Measurements from ENCODE around the gene VILL. TPM values are rescaled to one million over a fixed set of nuclear protein-coding genes. Genes with fewer than 3 reads are reported as not detected.

Gene VILL
- total RNA-seq, 4 donors from 2014 or later = 3.4 to 9.0 (median 7.0) TPM

- no peak for TF ChIP-seq CTCF (IDR thresholded peaks at IDR 0.05; ENCODE audit: low read depth)
Measured at GRCh38 chr3:38030126-38031021, 39.8 kb downstream of the VILL start.

- TF ChIP-seq CTCF (IDR thresholded peaks at IDR 0.05; ENCODE audit: low read depth) = no peak
Measured at GRCh38 chr3:38031022-38031994, 40.7 kb downstream of the VILL start.

GRCh38 chr3:38032328-38032865, 41.8 kb downstream of the VILL start:
- TF ChIP-seq CTCF (IDR thresholded peaks at IDR 0.05; ENCODE audit: low read depth) = no peak

GRCh38 chr3:38036286-38036685, 45.7 kb downstream of the VILL start:
- TF ChIP-seq CTCF (IDR thresholded peaks at IDR 0.05; ENCODE audit: low read depth) = no peak

- no peak for TF ChIP-seq CTCF (IDR thresholded peaks at IDR 0.05; ENCODE audit: low read depth)
Measured at GRCh38 chr3:38036906-38037305, 46.3 kb downstream of the VILL start.

GRCh38 chr3:38038447-38038911, 47.9 kb downstream of the VILL start:
- no peak for TF ChIP-seq CTCF (IDR thresholded peaks at IDR 0.05; ENCODE audit: low read depth)
